ENCODE data around the gene PTPMT1. TPM values are rescaled to one million over a fixed set of nuclear protein-coding genes. Genes with fewer than 3 reads are reported as not detected.
A peak's percentile ranks its signal among the peaks of the same experiment; 100 is the strongest.
"Not testable (repeated sequence)": the region's sequence is repeated elsewhere in the genome, so short reads cannot be mapped to it uniquely, and the experiment has no call there.

Gene PTPMT1
- total RNA-seq, 1 donor from 2014 or later, result 34.9 TPM

GRCh38 chr11:47523490-47524225 is 41.7 kb upstream of the PTPMT1 start:
- peak overlapping the region; percentile 44 for H3K4me3 Mint-ChIP-seq (ENCODE audit: unreplicated experiment)
- DNase-seq (ENCODE audit: low spot score), result no peak
- peak overlapping the region; percentile 99 for H3K27ac Mint-ChIP-seq (ENCODE audit: unreplicated experiment)

GRCh38 chr11:47524291-47524874 is 41.0 kb upstream of the PTPMT1 start:
- Mint-ChIP-seq H3K4me3 (ENCODE audit: unreplicated experiment) (peak overlapping the region; percentile 56), H3K27me3 (ENCODE audit: unreplicated experiment) (no peaks in the 10 kb centered on the region), H3K27ac (ENCODE audit: unreplicated experiment) (peak overlapping the region; percentile 99), H3K4me1 (ENCODE audit: unreplicated experiment) (peaks cover 36% of the 10 kb centered on the region), H3K9me3 (ENCODE audit: unreplicated experiment) (no peaks in the 10 kb centered on the region), H3K36me3 (ENCODE audit: low read depth, unreplicated experiment) (no peaks in the 10 kb centered on the region)
- no peak for DNase-seq (ENCODE audit: low spot score)
- no peak for TF ChIP-seq CTCF (IDR thresholded peaks at IDR 0.05; ENCODE audit: unreplicated experiment)

More at GRCh38 chr11:47523490-47524225, 41.7 kb upstream of the PTPMT1 start:
- Mint-ChIP-seq H3K27me3 (ENCODE audit: unreplicated experiment) (no peaks in the 10 kb centered on the region), H3K9me3 (ENCODE audit: unreplicated experiment) (no peaks in the 10 kb centered on the region), H3K36me3 (ENCODE audit: low read depth, unreplicated experiment) (no peaks in the 10 kb centered on the region), H3K4me1 (ENCODE audit: unreplicated experiment) (peaks cover 39% of the 10 kb centered on the region)
- TF ChIP-seq CTCF (IDR thresholded peaks at IDR 0.05; ENCODE audit: unreplicated experiment), result no peak

GRCh38 chr11:47526032-47526431 is 39.4 kb upstream of the PTPMT1 start:
- Mint-ChIP-seq H3K4me1 (ENCODE audit: unreplicated experiment) (peaks cover 32% of the 10 kb centered on the region), H3K27ac (ENCODE audit: unreplicated experiment) (peak overlapping the region; percentile 84)
- not testable (repeated sequence) for H3K27me3 Mint-ChIP-seq (ENCODE audit: unreplicated experiment); H3K36me3 Mint-ChIP-seq (ENCODE audit: low read depth, unreplicated experiment); H3K4me3 Mint-ChIP-seq (ENCODE audit: unreplicated experiment); DNase-seq (ENCODE audit: low spot score); H3K9me3 Mint-ChIP-seq (ENCODE audit: unreplicated experiment)

- H3K9me3 Mint-ChIP-seq (ENCODE audit: unreplicated experiment), result no peaks in the 10 kb centered on the region
- DNase-seq (ENCODE audit: low spot score), result no peak
- H3K4me1 Mint-ChIP-seq (ENCODE audit: unreplicated experiment), result peaks cover 32% of the 10 kb centered on the region
- no peak overlapping the region for H3K4me3 Mint-ChIP-seq (ENCODE audit: unreplicated experiment)
- TF ChIP-seq CTCF (IDR thresholded peaks at IDR 0.05; ENCODE audit: unreplicated experiment), result no peak
- H3K27ac Mint-ChIP-seq (ENCODE audit: unreplicated experiment), result no peak overlapping the region
- H3K27me3 Mint-ChIP-seq (ENCODE audit: unreplicated experiment), result peaks cover 4% of the 10 kb centered on the region
- peaks cover 7% of the 10 kb centered on the region for H3K36me3 Mint-ChIP-seq (ENCODE audit: low read depth, unreplicated experiment)
Observed at GRCh38 chr11:47527186-47527585, 38.2 kb upstream of the PTPMT1 start.

- H3K36me3 Mint-ChIP-seq (ENCODE audit: low read depth, unreplicated experiment), result peaks cover 7% of the 10 kb centered on the region
- H3K27me3 Mint-ChIP-seq (ENCODE audit: unreplicated experiment), result peaks cover 4% of the 10 kb centered on the region
- no peak overlapping the region for H3K4me3 Mint-ChIP-seq (ENCODE audit: unreplicated experiment)
- no peak for TF ChIP-seq CTCF (IDR thresholded peaks at IDR 0.05; ENCODE audit: unreplicated experiment)
- H3K4me1 Mint-ChIP-seq (ENCODE audit: unreplicated experiment), result peaks cover 11% of the 10 kb centered on the region
- no peak for DNase-seq (ENCODE audit: low spot score)
- H3K27ac Mint-ChIP-seq (ENCODE audit: unreplicated experiment), result peak overlapping the region; percentile 77
- H3K9me3 Mint-ChIP-seq (ENCODE audit: unreplicated experiment), result no peaks in the 10 kb centered on the region
Observed at GRCh38 chr11:47529951-47530350, 35.4 kb upstream of the PTPMT1 start.

- H3K9me3 Mint-ChIP-seq (ENCODE audit: unreplicated experiment); H3K36me3 Mint-ChIP-seq (ENCODE audit: low read depth, unreplicated experiment); H3K4me1 Mint-ChIP-seq (ENCODE audit: unreplicated experiment); DNase-seq (ENCODE audit: low spot score); H3K27me3 Mint-ChIP-seq (ENCODE audit: unreplicated experiment): not testable (repeated sequence)
- Mint-ChIP-seq H3K4me3 (ENCODE audit: unreplicated experiment) (peak overlapping the region; percentile 38), H3K27ac (ENCODE audit: unreplicated experiment) (peak overlapping the region; percentile 77)
Observed at GRCh38 chr11:47530721-47531120, 34.7 kb upstream of the PTPMT1 start.
